HepG2 (cell line): ENCODE measurements around the gene NHSL1. TPM values are rescaled to one million over a fixed set of nuclear protein-coding genes. Genes with fewer than 3 reads are reported as not detected.

Experiments
- ARID2 ChIP-seq: sonication (generic); formaldehyde crosslinking; IDR thresholded peaks from 2 replicates; pipeline ENCODE4 v1.8.1; 2022; ENCODE audit warnings: mild to moderate bottlenecking, missing genetic modification reagents, borderline replicate concordance
- ARNT ChIP-seq: fragments of 450-650 bp; IDR thresholded peaks from 2 replicates; pipeline ENCODE4 v1.6.1; 2017
- ELF3 ChIP-seq: IDR thresholded peaks from 2 replicates; pipeline ENCODE4 v1.6.1; 2016; ENCODE audit warnings: missing genetic modification reagents, missing compliant biosample characterization
- GPBP1L1 ChIP-seq: sonication (generic); formaldehyde crosslinking; IDR thresholded peaks from 2 replicates; pipeline ENCODE4 v1.5.0; 2020; ENCODE audit warnings: mild to moderate bottlenecking, missing genetic modification reagents
- IRF2 ChIP-seq: IDR thresholded peaks from 2 replicates; pipeline ENCODE4 v1.6.1; 2018; ENCODE audit warnings: missing genetic modification reagents, missing compliant biosample characterization
- JARID2 ChIP-seq: sonication (generic); formaldehyde crosslinking; IDR thresholded peaks from 2 replicates; pipeline ENCODE4 v1.8.1; 2023; ENCODE audit warnings: missing genetic modification reagents, inconsistent platforms; ENCODE audit not compliant: insufficient replicate concordance
- KLF12 ChIP-seq: sonication (generic); formaldehyde crosslinking; IDR thresholded peaks from 2 replicates; pipeline ENCODE4 v1.4.0; 2020; ENCODE audit warnings: missing genetic modification reagents, borderline replicate concordance
- MED1 ChIP-seq: sonication (generic); formaldehyde crosslinking; IDR thresholded peaks from 2 replicates; pipeline ENCODE4 v1.4.0; 2020; ENCODE audit warnings: missing genetic modification reagents
- MED13 ChIP-seq: sonication (generic); formaldehyde crosslinking; IDR thresholded peaks from 2 replicates; pipeline ENCODE4 v1.5.0; 2020; ENCODE audit warnings: missing genetic modification reagents
- MXI1 ChIP-seq: IDR thresholded peaks from 3 replicates; pipeline ENCODE4 v1.6.1; 2012; ENCODE audit warnings: low read depth, low read length, inconsistent platforms, borderline replicate concordance
- MYPOP ChIP-seq: sonication (generic); formaldehyde crosslinking; IDR thresholded peaks from 2 replicates; pipeline ENCODE4 v1.8.1; 2023; ENCODE audit warnings: mild to moderate bottlenecking, moderate library complexity, missing genetic modification reagents
- NCOR1 ChIP-seq: fragments of 200-600 bp; sonication (generic); IDR thresholded peaks from 2 replicates; pipeline ENCODE4 v1.7.0; 2017; ENCODE audit warnings: antibody characterized with exemption, low read length, borderline replicate concordance
- NFE2L2 ChIP-seq: fragments of 150-350 bp; IDR thresholded peaks from 2 replicates; pipeline ENCODE4 v1.6.1; 2014; ENCODE audit warnings: low read length
- RFX1 ChIP-seq: fragments of 450-650 bp; IDR thresholded peaks from 2 replicates; pipeline ENCODE4 v1.6.1; 2017
- SKIL ChIP-seq: sonication (generic); formaldehyde crosslinking; IDR thresholded peaks from 2 replicates; pipeline ENCODE4 v1.8.0; 2022; ENCODE audit warnings: missing genetic modification reagents, mild to moderate bottlenecking, moderate library complexity, borderline replicate concordance
- SRSF1 ChIP-seq: fragments of 200-400 bp; formaldehyde crosslinking; optimal IDR thresholded peaks from 2 replicates; pipeline ENCODE3; 2017; ENCODE audit warnings: mild to moderate bottlenecking, low read depth, low read length, moderate library complexity
- STAT5B ChIP-seq: sonication (generic); formaldehyde crosslinking; IDR thresholded peaks from 2 replicates; pipeline ENCODE4 v1.4.0; 2020; ENCODE audit warnings: missing genetic modification reagents
- ZNF143 ChIP-seq: sonication (generic); formaldehyde crosslinking; IDR thresholded peaks from 2 replicates; pipeline ENCODE4 v1.4.0; 2020; ENCODE audit warnings: missing genetic modification reagents
- ZNF276 ChIP-seq: sonication (generic); formaldehyde crosslinking; IDR thresholded peaks from 2 replicates; pipeline ENCODE4 v1.4.0; 2020; ENCODE audit warnings: mild to moderate bottlenecking, low read depth, missing genetic modification reagents
- ZNF619 ChIP-seq: sonication (generic); formaldehyde crosslinking; IDR thresholded peaks from 2 replicates; pipeline ENCODE4 v1.4.0; 2020; ENCODE audit warnings: mild to moderate bottlenecking, missing genetic modification reagents
- ZNF639 ChIP-seq: conservative IDR thresholded peaks from 2 replicates; pipeline ENCODE4 v1.6.1; 2018; ENCODE audit warnings: missing genetic modification reagents
- ZNF768 ChIP-seq: sonication (generic); formaldehyde crosslinking; IDR thresholded peaks from 2 replicates; pipeline ENCODE4 v1.4.0; 2020; ENCODE audit warnings: missing genetic modification reagents
- ZNF780A ChIP-seq: sonication (generic); formaldehyde crosslinking; IDR thresholded peaks from 2 replicates; pipeline ENCODE4 v1.8.0; 2022; ENCODE audit warnings: mild to moderate bottlenecking, missing genetic modification reagents, moderate library complexity
- ZSCAN22 ChIP-seq: sonication (generic); formaldehyde crosslinking; IDR thresholded peaks from 2 replicates; pipeline ENCODE4 v1.4.0; 2020; ENCODE audit warnings: mild to moderate bottlenecking, missing genetic modification reagents
- polyA plus RNA-seq, 8 experiments: library from polyadenylated mRNA; depleted of rRNA in 3 of 8; stranded (reverse) in 7 of 8; unstranded in 1 of 8; fragments of >200 nt; fragmentation: Illumina TruSeq in 4 of 8; extraction: Trizol in 4 of 8; gene quantifications; 2 replicates each; pipeline versions ENCODE4 v1.2.1 to v1.2.3, GENCODE V29; 2011 to 2016; ENCODE audit warnings: low read depth in 4 of 8, missing spikeins in 1 of 8, mixed read lengths in 1 of 8; ENCODE audit not compliant: insufficient read depth in 1 of 8
- total RNA-seq, 5 experiments: library from RNA; depleted of rRNA; stranded (reverse); fragments of >200 nt; fragmentation: Illumina TruSeq; extraction: Trizol; gene quantifications; 2 replicates each; pipeline ENCODE4 v1.2.3, GENCODE V29; 2016; ENCODE audit warnings: low read depth in 1 of 5

The NHSL1 gene
- total and polyA plus RNA-seq, 2 of the 13 experiments (the other 11 are each of a cell fraction or from before 2014, with no cell fraction given) = 24.9 to 53.6 TPM

- TF ChIP-seq ELF3 = no peak
- TF ChIP-seq ZNF143 = no peak
- no peak for TF ChIP-seq MYPOP (CRISPR knock-in tag)
- TF ChIP-seq SKIL (CRISPR knock-in tag) = peak; percentile 65; the same call in 1 of the 2 replicates
- no peak for TF ChIP-seq IRF2 (CRISPR knock-in tag)
- no peak for TF ChIP-seq JARID2
- TF ChIP-seq STAT5B (CRISPR knock-in tag) = no peak
- no peak for TF ChIP-seq ZNF276 (CRISPR knock-in tag)
- TF ChIP-seq ARNT = no peak
- no peak for TF ChIP-seq MED13 (CRISPR knock-in tag)
- TF ChIP-seq ZNF768 (CRISPR knock-in tag) = no peak
- 0 out of 2 replicates have a peak, but pooled peaks have one; percentile 41 for TF ChIP-seq MED1 (CRISPR knock-in tag)
- TF ChIP-seq ZNF619 (CRISPR knock-in tag) = no peak
- peak; percentile 18; the same call in 1 of the 3 replicates for TF ChIP-seq MXI1
- TF ChIP-seq ARID2 = no peak
- no peak for TF ChIP-seq GPBP1L1
- no peak for TF ChIP-seq KLF12 (CRISPR knock-in tag)
- no peak for TF ChIP-seq RFX1
- no peak for TF ChIP-seq ZNF639 (CRISPR knock-in tag)
- no peak for TF ChIP-seq ZNF780A (CRISPR knock-in tag)
- TF ChIP-seq NCOR1 = peak; percentile 67; the same call in 1 of the 2 replicates
- no peak for TF ChIP-seq NFE2L2
- no peak for TF ChIP-seq ZSCAN22
- TF ChIP-seq SRSF1 = no peak
Measured at GRCh38 chr6:138419766-138420165, 79.5 kb downstream of the NHSL1 start (continued).
